ENCODE measurements around the gene EHD4.

Gene EHD4

DNA sequence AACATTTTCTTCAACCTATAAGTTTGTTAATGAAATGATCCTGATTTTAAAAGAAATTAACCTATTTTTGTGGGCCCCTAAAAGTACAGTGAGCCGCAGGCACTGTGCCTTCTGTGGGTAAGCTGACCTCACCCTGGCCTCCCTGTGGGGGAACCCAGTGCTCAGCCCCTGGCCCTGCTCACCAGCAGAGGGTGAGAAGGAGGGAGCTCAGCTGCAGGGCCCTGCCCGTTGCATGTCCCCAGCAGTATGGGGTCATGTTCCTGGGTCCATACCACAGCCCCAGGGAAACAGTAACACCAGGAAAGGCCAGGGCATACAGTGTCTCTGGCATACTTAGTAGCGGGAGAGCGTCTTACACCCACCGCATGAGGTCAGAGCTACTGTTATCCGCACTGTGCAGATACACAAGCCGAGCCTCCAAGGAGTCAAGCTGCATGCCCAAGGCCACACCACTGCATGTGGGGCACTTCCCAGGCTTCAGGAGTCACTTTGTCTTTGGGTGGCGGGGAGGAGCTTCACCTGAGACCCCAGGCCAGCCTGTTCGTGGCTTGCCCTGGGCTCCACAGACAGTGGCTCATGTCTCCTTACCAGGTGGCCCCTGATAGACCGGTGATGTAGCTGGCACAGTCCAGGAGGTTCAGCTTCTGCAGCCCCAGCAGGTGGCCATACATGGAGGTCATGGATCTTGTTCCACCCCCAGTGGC lies 22.6 kb upstream of the EHD4 start:
- no peak for DNase-seq

DNA sequence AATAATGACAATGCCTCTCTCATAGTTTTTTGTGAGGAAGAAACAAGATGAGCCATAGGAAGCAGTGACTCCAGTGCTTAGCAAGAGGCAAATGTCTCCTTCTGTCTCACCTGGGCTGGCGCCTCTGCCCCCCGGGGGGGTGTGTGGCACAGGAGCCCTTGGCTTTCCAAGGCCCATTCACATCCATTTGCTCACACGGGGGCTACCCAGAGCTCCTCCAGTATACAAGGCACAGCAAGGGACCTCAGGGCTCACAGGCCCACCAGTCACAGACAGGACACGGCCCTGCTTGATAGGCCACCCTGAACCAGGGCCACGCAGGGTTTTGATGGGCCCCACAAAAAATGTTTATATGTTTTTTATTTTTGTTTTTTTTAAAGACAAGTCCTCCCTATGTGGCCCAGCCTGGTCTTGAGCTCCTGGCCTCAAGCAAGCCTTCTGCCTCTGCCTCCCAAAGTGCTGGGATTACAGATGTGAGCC lies 21.9 kb upstream of the EHD4 start:
- no peak for DNase-seq

DNA sequence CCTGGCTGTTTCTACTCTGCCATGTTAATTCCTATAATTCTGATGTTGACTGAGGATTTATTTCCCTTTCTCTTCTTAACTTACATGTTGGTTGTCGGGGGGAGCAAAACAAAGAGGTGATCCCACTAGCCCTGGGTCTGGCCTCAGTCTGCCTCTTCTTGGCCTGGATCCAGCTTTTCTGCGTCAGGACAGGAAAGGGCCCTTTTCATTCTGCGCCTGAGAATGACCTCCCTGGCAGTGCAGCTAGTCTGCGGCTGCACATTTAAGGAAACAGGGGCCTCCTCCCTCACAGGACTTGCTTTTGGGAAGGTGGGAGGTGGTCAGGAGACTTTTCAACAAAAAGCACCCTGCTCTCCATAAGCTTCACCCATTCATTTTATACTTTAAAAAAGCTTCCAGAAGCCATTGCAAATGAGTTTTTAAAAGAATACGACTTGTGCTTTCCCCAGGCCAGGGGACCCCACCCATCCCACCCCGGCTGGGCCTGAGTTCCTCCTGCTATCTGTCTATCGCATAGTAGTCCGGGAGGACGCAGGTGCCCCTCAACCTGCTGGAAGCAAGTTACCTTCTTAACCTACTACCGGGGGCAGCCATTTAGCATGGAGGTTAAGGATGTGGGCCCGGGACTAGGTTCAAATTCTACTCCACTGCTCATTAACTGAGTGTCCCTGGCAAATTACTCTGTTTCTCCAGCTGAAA lies 21.3 kb upstream of the EHD4 start:
- DNase-seq, result no peak

DNA sequence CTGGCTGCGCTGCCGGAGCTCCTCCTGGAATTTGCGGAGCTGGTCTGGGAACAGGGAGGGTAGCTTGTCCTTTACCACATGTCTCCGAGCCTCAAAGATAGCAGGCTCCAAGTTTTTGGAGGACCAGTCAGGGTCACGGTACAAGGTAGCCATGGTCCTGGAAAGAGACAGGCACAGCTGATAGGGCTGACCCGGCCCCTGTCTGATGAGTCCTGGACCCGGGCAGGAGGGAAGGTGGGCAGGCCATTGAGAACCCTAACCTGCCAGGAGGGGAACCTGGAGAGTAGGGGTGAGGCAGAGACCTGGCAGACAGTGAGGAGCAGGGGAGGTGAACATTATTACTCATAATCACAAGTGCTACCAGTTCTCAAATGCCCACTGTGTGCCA lies 20.4 kb upstream of the EHD4 start:
- DNase-seq, result no peak

DNA sequence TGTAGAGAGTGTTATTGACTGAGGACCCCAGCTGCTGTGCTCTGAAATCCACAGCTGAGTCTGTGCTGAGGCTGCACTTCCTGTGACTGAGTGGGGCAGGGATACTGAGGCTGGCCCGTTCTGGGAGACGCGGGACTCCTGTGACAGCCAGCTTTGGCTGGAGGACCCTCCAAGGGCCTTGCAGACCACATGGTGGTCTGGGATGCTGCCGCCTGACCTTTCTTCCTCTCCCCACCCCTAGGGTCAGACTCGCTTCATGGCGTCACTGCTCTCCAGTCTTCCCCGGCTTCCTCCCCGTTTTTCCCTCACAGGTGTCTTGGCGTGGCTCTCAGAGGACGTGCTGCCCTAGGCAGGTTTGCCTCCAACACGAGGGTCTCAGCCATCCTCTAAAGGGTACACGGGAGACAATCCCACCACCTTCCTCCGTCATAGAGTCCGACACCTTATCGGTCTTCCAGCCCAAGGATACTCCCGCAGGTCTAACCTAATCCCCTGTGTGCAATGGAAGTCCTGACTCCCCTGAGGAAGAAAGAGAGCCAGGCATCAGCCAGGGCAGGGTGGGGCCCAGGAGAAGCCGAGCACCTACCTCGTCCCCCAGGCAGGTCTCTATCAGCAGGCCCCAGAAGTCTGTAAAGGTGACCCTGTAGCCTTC lies 19.9 kb upstream of the EHD4 start:
- no peak for DNase-seq

DNA sequence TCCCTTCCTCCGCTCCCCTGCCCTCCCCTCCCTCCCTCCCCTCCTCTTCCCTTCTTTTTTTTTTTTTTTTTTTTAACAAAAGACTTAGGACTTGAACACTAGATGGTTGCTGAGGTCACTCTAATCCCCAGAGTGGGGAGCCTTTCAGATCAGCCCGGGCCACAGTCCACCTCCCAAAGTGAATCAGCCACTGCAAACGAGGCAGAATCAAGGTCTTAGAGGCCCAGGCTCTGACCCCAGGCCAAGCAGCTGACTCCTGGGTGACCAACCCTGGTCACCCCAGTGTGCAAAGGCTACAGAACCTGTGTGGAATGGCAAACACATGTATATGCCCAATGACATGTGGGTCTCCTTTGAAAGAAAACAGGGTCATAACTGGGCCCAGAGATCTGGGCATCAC lies 18.3 kb upstream of the EHD4 start:
- no peak for DNase-seq

DNA sequence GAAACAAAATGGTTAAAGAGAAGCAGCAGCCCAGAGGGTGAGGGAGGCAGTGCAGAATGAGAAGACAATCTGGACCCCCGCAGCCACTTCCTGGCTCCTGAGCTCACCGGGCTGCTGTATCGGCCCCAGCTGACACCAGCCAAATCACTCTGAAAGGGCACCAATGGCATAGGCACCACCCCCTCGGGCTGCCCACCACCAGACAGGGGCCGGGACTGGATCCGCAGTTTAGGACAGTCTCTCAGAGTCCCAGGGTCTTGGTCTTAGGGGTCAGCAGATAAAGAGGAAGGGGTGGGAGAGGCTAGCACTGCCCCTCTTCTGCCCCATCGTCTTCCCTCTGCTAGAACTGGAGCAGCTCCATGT lies 17.9 kb upstream of the EHD4 start:
- DNase-seq, result no peak

DNA sequence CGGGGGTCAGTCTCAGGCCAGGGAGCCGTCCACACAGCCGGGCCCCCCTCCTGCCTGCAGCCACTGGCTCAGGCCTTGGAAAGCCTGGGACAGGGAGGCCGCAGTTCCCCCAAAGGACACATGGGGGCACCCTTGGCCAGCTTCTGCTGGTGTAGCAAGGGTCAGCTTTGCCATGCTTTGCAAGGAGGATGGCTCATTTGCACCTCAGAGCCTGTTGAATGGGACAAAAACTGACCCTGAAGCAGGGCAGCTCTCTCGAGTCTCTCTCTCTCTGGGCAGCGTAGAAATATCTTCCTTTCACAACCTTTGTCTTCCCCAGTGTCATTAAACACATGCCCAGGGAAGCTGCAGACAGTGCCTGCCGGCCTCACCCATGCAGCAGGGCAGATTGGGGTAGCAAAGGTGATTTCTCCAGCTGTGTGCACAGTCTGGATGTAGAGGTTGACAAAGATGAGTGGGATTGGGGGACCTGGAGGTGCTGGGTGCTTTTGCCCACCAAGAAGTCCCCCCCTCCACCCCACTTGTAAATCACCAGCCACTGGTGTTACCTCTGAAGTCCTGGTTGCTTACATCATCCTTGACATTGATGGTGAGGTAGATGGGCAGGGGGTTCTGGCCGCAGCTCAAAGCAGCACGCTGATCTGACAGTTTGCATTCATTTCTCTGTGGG lies 17.4 kb upstream of the EHD4 start:
- DNase-seq, result peak; percentile 76

DNA sequence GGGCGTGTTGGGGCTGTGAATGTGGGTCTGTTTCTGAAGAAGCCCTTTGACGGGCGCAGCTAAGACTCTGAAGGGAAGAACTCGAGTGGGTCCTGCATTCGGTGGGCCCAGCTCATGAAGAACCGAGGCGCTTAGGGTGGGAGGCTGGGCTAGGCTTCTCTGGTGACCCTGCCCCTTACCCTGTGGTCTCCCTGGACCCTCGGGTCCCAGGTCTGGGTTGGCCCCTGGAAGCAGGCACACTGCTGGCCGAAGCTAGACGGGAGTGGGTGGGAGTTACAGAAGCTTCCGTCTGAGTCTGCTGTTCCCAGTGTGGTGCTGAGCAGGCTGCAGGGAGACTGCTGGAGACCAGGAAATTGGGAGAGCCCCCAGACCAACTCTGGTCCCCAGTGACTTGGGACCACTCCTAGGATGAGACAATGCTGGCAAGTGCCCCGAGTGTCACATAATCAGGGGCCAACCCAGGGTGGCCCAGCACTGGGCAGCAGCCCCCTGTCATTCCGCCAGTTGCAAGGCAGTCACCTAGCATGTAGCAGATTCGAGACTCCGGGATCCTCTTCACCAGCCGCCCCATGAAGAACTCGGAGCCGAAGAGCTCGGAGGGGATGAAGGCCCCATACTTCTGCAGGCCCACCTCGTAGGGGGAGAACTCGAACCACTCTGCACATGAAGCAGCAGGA lies 16.7 kb upstream of the EHD4 start:
- DNase-seq, result no peak

DNA sequence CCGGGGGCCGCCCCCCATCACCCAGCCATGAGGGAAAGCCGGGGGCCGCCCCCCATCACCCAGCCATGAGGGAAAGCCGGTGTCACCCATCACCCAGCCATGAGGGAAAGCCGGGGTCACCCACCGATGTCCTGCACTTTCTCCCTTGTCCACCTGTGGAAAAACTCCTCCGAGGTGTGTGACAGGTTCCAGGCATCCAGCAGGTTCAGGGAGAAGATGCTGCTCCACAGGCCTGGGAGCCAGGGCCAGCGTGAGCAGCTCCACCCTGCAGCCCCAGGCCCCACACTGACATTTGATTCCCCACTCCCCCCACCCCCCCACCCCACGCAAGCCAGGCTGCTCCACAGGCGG lies 15.5 kb upstream of the EHD4 start:
- no peak for DNase-seq

DNA sequence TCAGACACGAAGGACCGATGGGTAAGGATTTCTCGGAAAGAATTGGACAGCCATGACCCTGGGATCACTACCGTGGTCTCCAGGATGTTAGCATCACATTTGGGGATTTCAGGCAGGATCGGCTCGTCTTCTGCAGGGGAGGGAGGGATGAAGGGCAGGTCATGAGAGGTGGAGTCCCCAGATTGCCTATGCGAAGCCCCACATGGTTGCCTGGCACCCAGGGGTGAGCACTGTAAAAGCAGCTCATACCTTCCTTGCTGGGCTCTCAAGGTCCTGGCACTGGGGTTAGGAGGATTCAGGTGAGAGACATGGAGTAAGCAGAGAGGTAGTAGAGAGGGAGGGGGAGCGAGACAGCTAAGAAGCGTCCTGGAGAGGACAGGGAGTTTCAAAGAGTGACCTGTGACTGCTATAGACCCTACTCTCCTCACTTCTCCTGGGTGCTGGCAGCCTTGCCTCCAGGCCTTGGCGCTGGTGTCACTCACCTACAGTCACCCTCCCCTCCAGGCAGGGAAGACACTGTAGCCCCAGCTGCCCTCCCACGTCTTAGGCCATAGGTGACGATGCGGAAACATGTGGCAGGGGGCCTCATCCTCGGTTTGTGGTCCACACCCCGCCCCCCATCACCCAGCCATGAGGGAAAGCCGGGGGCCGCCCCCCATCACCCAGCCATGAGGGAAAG lies 15.0 kb upstream of the EHD4 start:
- DNase-seq, result no peak

DNA sequence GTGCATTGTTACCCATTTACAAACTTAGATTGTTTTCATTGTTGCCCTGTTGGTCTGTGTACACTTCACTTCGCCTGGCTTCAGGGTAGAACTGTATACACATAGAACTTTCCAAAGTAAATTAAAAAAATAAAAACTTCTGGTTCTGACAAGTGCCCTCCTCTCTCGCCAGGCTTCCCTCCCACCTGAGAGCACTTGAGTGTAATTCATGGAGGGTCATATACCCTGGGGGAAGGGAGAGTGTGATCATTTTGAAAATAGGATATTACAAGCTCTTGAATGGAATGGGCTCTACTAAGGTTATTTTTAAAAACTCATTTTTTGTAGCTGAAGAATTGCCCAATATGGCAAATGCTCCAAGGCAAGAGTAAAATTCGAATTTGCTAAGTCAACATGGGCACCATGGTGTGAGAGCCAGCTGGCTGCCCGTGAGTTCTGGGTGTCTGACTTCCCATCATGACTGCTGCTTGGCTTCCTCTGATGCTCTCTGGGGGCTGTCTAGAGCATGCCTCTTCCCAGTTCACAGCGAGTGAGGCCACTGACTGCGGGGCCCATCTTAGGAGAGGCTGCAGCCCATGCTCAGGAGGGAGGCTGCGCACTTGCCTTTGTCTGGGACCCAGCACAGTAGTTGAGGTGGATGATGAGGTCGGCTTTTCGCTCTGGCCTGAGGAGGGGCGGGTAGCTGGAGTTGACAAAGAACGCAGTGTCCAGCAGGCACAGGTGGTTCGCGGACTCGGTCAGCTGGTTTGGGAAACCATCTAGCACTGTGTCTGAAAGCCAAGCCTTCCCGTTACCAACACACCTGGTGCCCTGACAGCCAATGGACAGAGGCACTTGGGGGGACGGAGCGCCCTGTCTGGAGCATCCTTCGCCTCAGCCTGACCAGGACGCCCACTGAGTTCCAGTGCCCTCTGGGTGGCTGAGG lies 13.1 kb upstream of the EHD4 start:
- no peak for DNase-seq

DNA sequence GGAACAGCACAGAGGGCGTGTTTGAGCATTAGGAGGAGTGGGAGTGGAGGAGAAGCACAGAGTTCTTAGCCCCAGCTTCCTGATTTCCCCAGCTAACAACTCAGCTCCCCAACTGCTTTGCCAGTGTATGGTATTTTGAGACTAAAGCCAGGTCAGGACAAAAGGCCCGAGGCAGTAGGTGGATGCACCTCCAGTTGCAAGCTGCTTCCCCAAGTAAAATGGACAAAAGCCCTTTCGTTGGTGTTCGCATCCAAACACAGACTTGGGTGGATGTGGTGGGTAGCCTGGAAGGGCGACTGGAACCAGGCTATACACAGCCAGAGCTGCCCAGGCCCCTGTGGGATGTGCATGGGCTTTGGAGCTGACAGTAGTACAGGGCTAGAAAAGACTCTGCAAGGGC lies 12.3 kb upstream of the EHD4 start:
- DNase-seq, result no peak

DNA sequence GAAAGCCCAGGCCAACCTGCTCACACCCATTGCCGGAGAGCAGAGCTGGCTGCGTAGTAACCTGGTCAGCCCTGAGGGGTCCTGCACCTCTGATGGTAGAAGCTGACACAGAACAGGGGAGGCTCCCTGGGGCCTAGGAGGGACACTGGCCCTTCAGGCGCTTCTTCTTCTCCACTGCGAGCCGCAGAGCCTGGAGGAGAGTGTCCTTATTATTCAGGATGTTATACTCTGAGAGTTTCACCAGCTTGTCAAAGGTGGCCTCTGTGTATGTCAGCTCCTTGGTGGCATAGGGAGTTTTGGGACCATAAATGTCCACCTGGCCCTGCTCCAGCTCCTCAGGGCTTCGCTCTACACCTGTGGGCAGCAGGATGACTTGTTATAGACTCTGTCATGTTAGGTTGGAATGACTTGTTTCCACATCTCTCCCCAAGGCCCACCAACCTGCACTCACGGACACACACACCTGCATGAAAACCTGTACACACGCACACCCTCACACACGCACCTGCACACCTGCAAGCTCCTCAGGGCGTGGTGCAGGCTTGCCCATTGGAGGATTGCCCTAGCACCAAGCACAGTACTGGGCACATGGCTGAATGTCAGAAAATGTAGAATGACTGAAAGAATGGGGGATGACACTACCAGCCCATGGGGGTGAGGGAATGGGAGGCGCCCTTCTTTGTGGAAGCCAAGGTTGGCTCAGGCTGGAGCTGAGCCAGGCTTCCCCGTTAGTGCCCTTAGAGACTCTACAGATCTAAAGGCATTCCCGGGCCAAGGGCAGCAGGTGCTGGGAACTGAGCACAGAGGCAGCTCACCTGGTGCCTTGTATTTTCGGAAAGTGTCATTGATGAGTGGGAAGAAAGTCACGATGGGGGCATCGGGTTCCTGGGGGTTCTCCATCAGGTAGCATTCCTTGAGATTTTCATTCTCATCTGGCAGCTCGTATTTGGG lies 11.5 kb upstream of the EHD4 start:
- DNase-seq, result no peak

DNA sequence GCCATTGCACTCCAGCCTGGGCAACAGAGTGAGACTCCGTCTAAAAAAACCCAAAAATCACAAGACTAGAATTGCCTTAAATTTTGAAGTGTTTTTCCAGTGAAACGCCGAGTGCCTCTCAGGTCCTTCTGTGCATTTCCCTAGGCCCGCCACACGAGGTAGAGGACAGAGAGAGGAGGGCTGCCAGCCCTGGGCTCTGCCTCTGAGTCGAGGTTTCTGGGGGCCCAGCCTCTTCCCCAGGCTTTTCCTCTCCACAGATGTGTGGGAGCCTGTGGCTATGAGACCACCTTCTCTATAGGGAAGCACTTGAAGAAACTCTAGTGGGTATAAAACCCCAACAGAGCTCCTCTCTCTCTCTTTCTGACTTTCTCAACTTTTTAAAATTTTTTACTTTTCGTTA lies 10.9 kb upstream of the EHD4 start:
- DNase-seq, result no peak

DNA sequence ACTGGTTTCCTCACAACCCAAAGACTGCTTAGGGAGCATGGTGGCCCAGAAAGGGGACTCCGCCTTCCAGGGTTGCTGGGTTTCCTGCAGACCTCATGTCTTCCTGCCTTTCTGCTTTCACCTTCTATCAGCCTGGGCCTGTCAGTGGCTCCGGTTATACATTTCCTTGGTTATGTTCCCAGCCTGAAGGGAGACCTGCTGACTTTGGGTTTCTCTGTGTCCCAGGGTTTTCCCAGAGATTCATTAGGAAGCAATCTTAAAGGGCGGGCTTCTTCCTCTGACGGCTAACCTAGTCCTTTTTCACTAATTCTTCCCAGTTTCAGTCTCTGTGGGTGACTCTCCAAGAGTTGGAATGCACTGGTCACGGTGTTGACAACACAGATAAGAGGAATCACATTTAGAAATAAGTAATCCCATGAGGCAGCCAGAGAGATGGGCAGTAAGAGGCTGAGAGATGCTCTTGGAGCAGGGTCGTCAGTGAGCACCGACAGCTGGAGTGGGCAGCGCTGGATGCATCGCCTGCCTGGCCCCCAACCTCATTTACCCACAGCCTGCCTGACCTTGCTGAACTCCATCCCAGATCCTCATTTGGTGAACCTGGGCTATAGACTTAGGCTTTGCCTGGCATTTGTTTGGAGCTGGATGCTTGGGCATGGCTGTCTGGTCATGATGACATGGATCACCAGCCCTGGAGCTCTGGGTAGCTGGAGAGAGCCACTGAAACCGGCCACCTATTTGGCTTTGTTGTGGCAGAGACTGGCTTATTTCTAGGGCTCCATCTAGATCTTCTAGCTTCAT lies 10.0 kb upstream of the EHD4 start:
- no peak for DNase-seq

DNA sequence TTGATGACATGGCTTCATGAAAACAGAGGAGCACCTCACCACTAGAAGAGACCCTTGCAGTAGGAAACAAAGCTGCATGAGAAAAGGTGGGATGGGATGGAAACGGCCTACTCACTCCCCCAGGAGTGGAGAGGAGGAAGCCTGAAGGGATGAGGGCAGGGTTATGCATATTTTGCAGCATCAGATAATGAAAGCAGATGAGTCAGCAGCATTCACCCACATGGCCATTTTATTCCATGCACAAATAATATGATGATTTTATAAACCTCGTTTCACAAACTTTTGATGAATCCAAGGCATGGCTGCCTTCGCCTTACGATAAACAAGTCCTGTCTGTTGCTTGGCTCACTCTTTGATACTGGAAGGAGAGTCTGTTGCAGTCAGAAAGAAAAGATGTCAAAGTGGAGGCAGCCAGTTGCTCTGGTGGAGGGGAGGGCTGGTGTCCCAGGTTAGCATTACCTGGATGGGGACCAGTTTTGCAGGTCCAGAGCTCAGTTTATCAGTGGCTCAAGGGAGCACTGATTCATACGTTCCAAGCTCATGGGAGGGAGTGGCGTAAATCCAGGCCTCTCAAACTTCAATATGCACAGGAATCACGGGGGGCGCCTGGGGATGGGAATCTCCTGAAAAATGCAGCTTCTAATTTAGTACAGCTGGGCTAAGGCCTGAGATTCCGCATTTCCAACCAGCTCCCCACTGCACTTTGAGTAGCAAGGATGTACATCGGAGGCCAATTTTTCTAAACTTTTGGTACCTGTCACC lies 9.2 kb upstream of the EHD4 start:
- no peak for DNase-seq

DNA sequence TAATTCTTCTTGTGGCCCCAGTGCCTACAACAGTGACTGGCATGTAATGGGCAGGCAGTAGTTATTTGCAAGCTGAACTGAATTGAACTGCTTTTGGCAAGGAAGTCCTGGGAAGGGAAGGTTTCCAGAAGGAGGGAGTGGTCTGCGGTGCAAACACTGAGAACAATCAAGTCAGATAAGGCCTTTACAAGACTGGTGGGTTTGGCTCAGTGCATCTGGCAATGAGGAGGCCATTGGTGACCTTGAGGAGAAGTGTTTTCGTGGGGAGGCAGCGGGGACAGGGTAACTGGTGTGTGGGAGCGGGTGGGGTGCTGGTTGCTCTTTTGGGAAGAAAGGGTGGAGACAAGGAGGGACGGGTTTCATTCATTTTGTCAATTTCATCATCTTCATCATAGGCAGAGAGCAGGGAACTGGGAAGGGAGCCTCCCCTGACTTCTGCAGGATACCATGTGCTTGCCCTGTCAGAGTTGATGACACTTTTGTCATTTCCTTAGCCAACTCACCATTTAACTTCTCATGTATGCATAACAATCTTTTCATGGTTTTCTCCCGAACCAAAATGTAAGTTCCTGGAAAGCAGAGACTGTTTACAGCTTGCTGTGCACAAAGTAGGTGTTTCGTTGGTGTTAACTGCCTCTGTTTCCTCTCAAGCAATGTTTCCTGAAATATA lies 8.4 kb upstream of the EHD4 start:
- no peak for DNase-seq
